ENCODE data around the gene TSPAN14.

- no peak for TF ChIP-seq CTCF (IDR thresholded peaks at IDR 0.05; ENCODE audit: insufficient read depth, low read length)
- TF ChIP-seq POLR2AphosphoS5 (IDR thresholded peaks at IDR 0.05; ENCODE audit: low read depth) = no peak
- no peak for TF ChIP-seq SPI1 (IDR thresholded peaks at IDR 0.05; ENCODE audit: borderline replicate concordance, low read depth)
- no peak for TF ChIP-seq GABPA (IDR thresholded peaks at IDR 0.05; ENCODE audit: low read depth)
Observed at GRCh38 chr10:80451132-80451531, 3.0 kb upstream of the TSPAN14 start.

All from HL-60 (cell line).